B cell (primary cell): Measurements from ENCODE around the gene PLAAT5.

ENCODE experiments used
- EZH2 ChIP-seq: IDR thresholded peaks from 2 replicates; pipeline ENCODE4 v1.6.1; 2012; ENCODE audit warnings: borderline replicate concordance, low read depth, mild to moderate bottlenecking, moderate library complexity, low read length; ENCODE audit not compliant: insufficient read depth, poor library complexity, severe bottlenecking
- TF ChIP-seq, protein P1 (sequence below): fragments of 200-600 bp; IDR thresholded peaks from one replicate; pipeline ENCODE4 v1.8.0; 2022; ENCODE audit warnings: antibody characterized with exemption, mild to moderate bottlenecking

DNA sequence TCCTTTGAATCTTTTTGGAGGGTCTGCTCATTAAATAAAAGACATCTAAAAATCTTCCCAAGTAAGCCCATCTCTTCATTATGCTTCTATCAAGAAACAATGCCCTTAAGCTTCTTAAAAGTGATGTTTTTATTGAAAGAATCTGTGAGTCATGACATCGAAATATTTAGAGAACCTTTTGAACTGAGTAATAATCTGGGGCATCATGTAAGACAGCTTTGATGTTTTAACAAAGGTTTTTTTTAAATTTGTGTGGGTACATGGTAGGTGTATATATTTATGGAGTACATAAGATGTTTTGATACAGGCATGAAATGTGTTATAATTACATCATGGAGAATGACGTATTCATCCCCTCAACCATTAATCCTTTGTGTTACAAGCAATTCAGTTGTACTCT is 46.8 kb downstream of the PLAAT5 start:
- no peak for TF ChIP-seq EZH2
- TF ChIP-seq, protein P1, sequence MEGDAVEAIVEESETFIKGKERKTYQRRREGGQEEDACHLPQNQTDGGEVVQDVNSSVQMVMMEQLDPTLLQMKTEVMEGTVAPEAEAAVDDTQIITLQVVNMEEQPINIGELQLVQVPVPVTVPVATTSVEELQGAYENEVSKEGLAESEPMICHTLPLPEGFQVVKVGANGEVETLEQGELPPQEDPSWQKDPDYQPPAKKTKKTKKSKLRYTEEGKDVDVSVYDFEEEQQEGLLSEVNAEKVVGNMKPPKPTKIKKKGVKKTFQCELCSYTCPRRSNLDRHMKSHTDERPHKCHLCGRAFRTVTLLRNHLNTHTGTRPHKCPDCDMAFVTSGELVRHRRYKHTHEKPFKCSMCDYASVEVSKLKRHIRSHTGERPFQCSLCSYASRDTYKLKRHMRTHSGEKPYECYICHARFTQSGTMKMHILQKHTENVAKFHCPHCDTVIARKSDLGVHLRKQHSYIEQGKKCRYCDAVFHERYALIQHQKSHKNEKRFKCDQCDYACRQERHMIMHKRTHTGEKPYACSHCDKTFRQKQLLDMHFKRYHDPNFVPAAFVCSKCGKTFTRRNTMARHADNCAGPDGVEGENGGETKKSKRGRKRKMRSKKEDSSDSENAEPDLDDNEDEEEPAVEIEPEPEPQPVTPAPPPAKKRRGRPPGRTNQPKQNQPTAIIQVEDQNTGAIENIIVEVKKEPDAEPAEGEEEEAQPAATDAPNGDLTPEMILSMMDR: no peak
